GM13976 (cell line): Measurements from ENCODE around the gene PRKCQ.

Experiments
- DNase-seq: peaks from one replicate; pipeline ENCODE4 v3.0.0; 2012; ENCODE audit warnings: low spot score
- in situ Hi-C: fragments of 300-500 bp; cut with MboI; formaldehyde crosslinking; loops from one replicate; pipeline ENCODE4 v1.12.0; 2022; ENCODE audit warnings: low sequenced_read_pairs, mixed read lengths, inconsistent platforms; ENCODE audit not compliant: unreplicated experiment
- TF ChIP-seq, protein P1 (sequence below): IDR thresholded peaks from 2 replicates; pipeline ENCODE4 v1.5.1; 2012; ENCODE audit warnings: borderline replicate concordance, mild to moderate bottlenecking; ENCODE audit not compliant: insufficient read depth; ENCODE audit errors: extremely low read depth, missing control alignments, control extremely low read depth

Gene PRKCQ

GRCh38 chr10:6461961-6462360 is 118.1 kb downstream of the PRKCQ start:
- in situ Hi-C loops = no loop called here
- TF ChIP-seq, protein P1, sequence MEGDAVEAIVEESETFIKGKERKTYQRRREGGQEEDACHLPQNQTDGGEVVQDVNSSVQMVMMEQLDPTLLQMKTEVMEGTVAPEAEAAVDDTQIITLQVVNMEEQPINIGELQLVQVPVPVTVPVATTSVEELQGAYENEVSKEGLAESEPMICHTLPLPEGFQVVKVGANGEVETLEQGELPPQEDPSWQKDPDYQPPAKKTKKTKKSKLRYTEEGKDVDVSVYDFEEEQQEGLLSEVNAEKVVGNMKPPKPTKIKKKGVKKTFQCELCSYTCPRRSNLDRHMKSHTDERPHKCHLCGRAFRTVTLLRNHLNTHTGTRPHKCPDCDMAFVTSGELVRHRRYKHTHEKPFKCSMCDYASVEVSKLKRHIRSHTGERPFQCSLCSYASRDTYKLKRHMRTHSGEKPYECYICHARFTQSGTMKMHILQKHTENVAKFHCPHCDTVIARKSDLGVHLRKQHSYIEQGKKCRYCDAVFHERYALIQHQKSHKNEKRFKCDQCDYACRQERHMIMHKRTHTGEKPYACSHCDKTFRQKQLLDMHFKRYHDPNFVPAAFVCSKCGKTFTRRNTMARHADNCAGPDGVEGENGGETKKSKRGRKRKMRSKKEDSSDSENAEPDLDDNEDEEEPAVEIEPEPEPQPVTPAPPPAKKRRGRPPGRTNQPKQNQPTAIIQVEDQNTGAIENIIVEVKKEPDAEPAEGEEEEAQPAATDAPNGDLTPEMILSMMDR = no peak
- no peak for DNase-seq

DNA sequence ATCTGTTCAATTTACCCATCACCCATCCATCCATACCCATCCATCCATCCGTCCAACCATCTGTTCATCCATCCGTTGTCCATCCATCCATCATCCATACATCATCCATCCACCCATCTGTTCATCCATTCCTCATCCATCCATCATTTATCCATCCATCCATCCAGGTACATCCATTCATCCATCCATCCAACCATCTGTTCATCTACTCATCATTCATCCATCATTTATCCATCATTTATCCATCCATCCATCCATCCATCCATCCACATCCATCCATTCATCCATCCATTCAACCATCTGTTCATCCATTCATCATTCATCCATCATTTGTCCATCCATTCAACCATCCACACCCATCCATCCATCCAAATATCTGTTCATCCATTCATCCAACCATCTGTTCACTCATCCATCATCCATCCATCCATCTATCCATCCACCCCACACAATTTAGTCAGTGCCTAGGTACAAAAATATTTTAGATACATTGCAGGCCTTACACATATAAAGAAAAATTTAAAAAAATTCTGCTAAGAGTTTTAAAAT is 119.1 kb downstream of the PRKCQ start:
- TF ChIP-seq, protein P1 = no peak
- no peak for DNase-seq
- in situ Hi-C loops = no loop called here

DNA sequence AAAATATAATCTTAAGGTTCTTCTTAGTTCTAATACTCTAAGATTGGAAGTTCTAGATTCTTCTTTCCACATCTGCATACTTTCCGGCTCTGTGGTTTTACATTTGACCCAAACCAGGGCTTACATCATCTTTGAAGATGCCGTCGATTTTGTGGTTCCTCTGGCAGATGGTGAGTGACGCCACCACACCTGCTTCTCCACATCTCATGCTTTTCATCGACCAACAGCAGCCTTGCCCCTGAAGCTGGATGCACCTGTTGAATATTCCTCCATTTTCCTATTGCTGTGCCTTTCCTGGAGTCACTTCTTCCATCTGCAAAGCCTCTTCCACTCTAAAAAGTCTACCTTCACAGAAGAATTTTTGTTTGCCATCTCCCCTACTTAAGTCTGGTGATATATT is 121.3 kb downstream of the PRKCQ start:
- no peak for DNase-seq
- TF ChIP-seq, protein P1 = no peak
- in situ Hi-C loops = no loop called here

GRCh38 chr10:6457376-6457775 is 122.7 kb downstream of the PRKCQ start:
- TF ChIP-seq, protein P1 = no peak
- in situ Hi-C loops = no loop called here

GRCh38 chr10:6456067-6456466 is 124.0 kb downstream of the PRKCQ start:
- no peak for DNase-seq
- TF ChIP-seq, protein P1 = no peak
- in situ Hi-C loops = no loop called here

More at GRCh38 chr10:6457376-6457775, 122.7 kb downstream of the PRKCQ start:
- DNase-seq = no peak

DNA sequence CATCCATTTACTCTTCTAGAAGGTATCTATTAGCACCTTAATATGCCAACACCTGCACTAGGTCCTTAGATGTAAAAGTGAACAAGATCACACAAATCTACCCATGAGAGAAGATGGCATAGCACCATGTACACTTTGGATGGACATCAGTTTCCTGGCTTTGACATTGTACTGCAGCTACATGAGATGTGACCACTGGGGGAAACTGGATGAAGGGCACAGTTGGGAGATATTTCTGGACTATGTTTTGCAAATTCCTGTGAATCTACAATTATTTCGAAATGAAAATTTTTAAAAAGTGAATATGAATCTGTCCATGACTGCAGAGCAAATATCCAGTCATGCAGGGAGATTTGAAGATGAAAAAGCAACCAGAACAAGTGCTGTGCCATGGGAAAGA is 124.5 kb downstream of the PRKCQ start:
- no peak for DNase-seq
- TF ChIP-seq, protein P1 = no peak
- in situ Hi-C loops = no loop called here
